ENCODE data around the gene OTOG. TPM values are rescaled to one million over a fixed set of nuclear protein-coding genes. Genes with fewer than 3 reads are reported as not detected.

OTOG gene
- total and polyA plus RNA-seq, 2 donors (not counting 3 experiments of a cell fraction or from before 2014, with no cell fraction given), result not detected

DNA sequence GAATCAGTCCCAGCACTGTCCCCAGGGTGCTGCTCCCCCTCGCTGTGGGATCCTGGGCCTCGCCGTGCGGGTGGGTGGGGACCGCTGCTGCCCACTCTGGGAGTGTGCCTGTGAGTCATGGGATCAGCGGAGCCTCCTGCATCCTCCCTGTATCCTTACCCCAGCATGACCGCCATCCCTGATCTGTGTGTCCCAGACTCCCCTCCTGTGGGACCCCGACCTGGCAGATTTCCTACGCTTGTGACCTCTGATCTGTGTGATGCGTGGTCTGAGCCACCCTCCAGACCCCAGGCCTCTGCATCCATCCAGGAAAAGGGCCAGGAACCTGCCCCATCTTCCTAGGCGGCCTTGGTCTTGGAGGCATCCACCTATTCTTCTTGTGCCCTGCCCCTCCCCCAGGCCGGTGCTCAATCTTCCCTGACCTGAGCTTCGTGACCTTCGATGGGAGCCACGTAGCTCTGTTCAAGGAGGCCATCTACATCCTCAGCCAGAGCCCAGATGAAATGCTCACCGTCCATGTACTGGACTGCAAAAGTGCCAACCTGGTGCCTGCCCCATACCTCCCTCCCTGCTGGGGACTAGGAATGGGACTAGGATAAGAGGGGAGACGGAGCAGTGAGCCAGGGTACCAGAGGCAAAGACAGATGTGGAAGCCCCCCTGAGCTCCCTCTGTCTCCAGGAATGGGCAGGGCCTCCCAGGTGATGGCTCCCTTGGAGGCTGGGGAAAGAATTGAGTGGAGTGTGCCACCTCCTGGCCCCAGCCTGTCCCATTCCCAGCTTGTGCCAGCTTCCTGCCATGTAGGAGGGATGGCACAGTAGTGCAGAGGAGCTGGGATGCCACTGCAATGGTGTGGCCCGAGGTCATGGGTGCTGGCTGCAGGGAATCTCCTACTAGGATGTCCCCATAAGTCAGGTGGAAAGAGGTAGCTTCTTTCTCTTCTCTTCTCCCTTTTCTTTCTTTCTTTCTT, 65.4 kb downstream of the OTOG start:
- no peak overlapping the region for H3K4me2 ChIP-seq (ENCODE audit: insufficient read depth, low read length)

GRCh38 chr11:17613428-17613962, 66.4 kb downstream of the OTOG start:
- H3K36me3 ChIP-seq (ENCODE audit: control insufficient read depth in 2 of 2, extremely low read depth in 1 of 2, insufficient read depth in 2 of 2, low read length in 2 of 2), result no peaks in the 10 kb centered on the region
- no peaks in the 10 kb centered on the region for H3K9me1 ChIP-seq (replicated peaks; ENCODE audit: control insufficient read depth, extremely low read depth, insufficient read depth, low read length)
- H3K79me2 ChIP-seq (ENCODE audit: control insufficient read depth, insufficient read depth, low read length), result no peaks in the 10 kb centered on the region
- H3K9me3 ChIP-seq (replicated peaks; ENCODE audit: control insufficient read depth, insufficient read depth, low read length), result no peaks in the 10 kb centered on the region
- FAIRE-seq (no peak), DNase-seq (ENCODE audit: low read depth, low spot score) (no peak)
- no peak overlapping the region for H3K4me3 ChIP-seq (replicated peaks in 1 of 3; ENCODE audit: insufficient read depth in 1 of 3, low read depth in 1 of 3, low read length in 3 of 3)
- H2AFZ ChIP-seq (ENCODE audit: low read depth, low read length), result no peak overlapping the region
- no peak overlapping the region for H3K9ac ChIP-seq (replicated peaks; ENCODE audit: extremely low read depth, insufficient read depth, low read length)
- CTCF ChIA-PET, result interaction anchor here (1.1 kb wide), 1 partner anchor 12 kb away, joined by 3 read pairs; no protein-coding TSS in a partner anchor
- no peaks in the 10 kb centered on the region for H4K20me1 ChIP-seq (replicated peaks; ENCODE audit: control insufficient read depth, extremely low read depth, insufficient read depth, low read length)
- BruUV-seq (replicated peaks), result no TSS peak
- POLR2A ChIA-PET, result no interaction called here
- H3K27me3 ChIP-seq (ENCODE audit: control insufficient read depth in 2 of 2, insufficient read depth in 2 of 2, low read length in 2 of 2), result peaks cover 0 to 5% of the 10 kb centered on the region in 2 experiments
- TF ChIP-seq CTCF (IDR thresholded peaks at IDR 0.05; ENCODE audit: extremely low read depth in 1 of 2, insufficient read depth in 1 of 2, low read depth in 1 of 2, low read length in 2 of 2) (no peak), GATA2 (IDR thresholded peaks at IDR 0.05; ENCODE audit: insufficient read depth, insufficient read length, low read depth, low read length) (no peak), EZH2 (IDR thresholded peaks at IDR 0.05; ENCODE audit: borderline replicate concordance, low read depth, low read length, severe bottlenecking) (no peak), MYC (IDR thresholded peaks at IDR 0.05; ENCODE audit: low read depth, low read length) (no peak), JUN (IDR thresholded peaks at IDR 0.05; ENCODE audit: borderline replicate concordance, insufficient read depth, insufficient read length, low read depth) (no peak)
- TF ChIP-seq, protein P1, sequence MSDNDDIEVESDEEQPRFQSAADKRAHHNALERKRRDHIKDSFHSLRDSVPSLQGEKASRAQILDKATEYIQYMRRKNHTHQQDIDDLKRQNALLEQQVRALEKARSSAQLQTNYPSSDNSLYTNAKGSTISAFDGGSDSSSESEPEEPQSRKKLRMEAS (IDR thresholded peaks at IDR 0.05; ENCODE audit: insufficient read depth, insufficient read length), result no peak
- H3K27ac ChIP-seq (ENCODE audit: insufficient read depth, low read depth, low read length), result no peak overlapping the region
- dilution Hi-C loops (cut with MboI; ENCODE audit: extremely low pct_ligation_motif_present, low sequenced_read_pairs), result no loop called here
- no peak overlapping the region for H3K4me2 ChIP-seq (ENCODE audit: insufficient read depth, low read length)
- intact Hi-C loops (cut with micrococcal nuclease), result no loop called here
- no peaks in the 10 kb centered on the region for H3K4me1 ChIP-seq (ENCODE audit: control insufficient read depth, extremely low read depth, insufficient read depth, low read length)

More for the DNA sequence above, 65.4 kb downstream of the OTOG start:
- intact Hi-C loops (cut with micrococcal nuclease) (no loop called here), dilution Hi-C loops (cut with MboI; ENCODE audit: extremely low pct_ligation_motif_present, low sequenced_read_pairs) (no loop called here)
- H3K4me1 ChIP-seq (ENCODE audit: control insufficient read depth, extremely low read depth, insufficient read depth, low read length), result no peaks in the 10 kb centered on the region
- H3K79me2 ChIP-seq (ENCODE audit: control insufficient read depth, insufficient read depth, low read length), result no peaks in the 10 kb centered on the region
- H4K20me1 ChIP-seq (replicated peaks; ENCODE audit: control insufficient read depth, extremely low read depth, insufficient read depth, low read length), result no peaks in the 10 kb centered on the region
- DNase-seq (ENCODE audit: low read depth, low spot score) (no peak), FAIRE-seq (no peak)
- POLR2A ChIA-PET, result no interaction called here
- TF ChIP-seq GATA2 (IDR thresholded peaks at IDR 0.05; ENCODE audit: insufficient read depth, insufficient read length, low read depth, low read length) (no peak), EZH2 (IDR thresholded peaks at IDR 0.05; ENCODE audit: borderline replicate concordance, low read depth, low read length, severe bottlenecking) (no peak)
- H3K27me3 ChIP-seq (ENCODE audit: control insufficient read depth in 2 of 2, insufficient read depth in 2 of 2, low read length in 2 of 2), result peaks cover 0 to 2% of the 10 kb centered on the region in 2 experiments
- no peak overlapping the region for H2AFZ ChIP-seq (ENCODE audit: low read depth, low read length)
- H3K27ac ChIP-seq (ENCODE audit: insufficient read depth, low read depth, low read length), result no peak overlapping the region
- H3K9ac ChIP-seq (replicated peaks; ENCODE audit: extremely low read depth, insufficient read depth, low read length), result no peak overlapping the region
- no peaks in the 10 kb centered on the region for H3K9me3 ChIP-seq (replicated peaks; ENCODE audit: control insufficient read depth, insufficient read depth, low read length)
- H3K9me1 ChIP-seq (replicated peaks; ENCODE audit: control insufficient read depth, extremely low read depth, insufficient read depth, low read length), result no peaks in the 10 kb centered on the region
- H3K4me3 ChIP-seq (replicated peaks in 1 of 3; ENCODE audit: insufficient read depth in 1 of 3, low read depth in 1 of 3, low read length in 3 of 3), result no peak overlapping the region
- H3K36me3 ChIP-seq (ENCODE audit: control insufficient read depth in 2 of 2, extremely low read depth in 1 of 2, insufficient read depth in 2 of 2, low read length in 2 of 2), result no peaks in the 10 kb centered on the region
- BruUV-seq (replicated peaks), result no TSS peak
- CTCF ChIA-PET, result interaction anchor here (1.1 kb wide), 1 partner anchor 11 kb away, joined by 3 read pairs; no protein-coding TSS in a partner anchor

Data from endothelial cell of umbilical vein (primary cell).